Ishikawa (cell line): ENCODE measurements around the gene GLIS2.

Experiments
- CEBPB ChIP-seq: IDR thresholded peaks from 2 replicates; pipeline ENCODE4 v1.6.1; 2012
- CREB1 ChIP-seq: IDR thresholded peaks from 2 replicates; pipeline ENCODE4 v1.6.1; 2012; ENCODE audit warnings: low read depth
- EGR1 ChIP-seq: IDR thresholded peaks from 2 replicates; pipeline ENCODE4 v1.6.1; 2012
- EP300 ChIP-seq: IDR thresholded peaks from 2 replicates; pipeline ENCODE4 v1.6.1; 2012; ENCODE audit warnings: borderline replicate concordance
- FOXM1 ChIP-seq: IDR thresholded peaks from 2 replicates; pipeline ENCODE4 v1.6.1; 2012; ENCODE audit warnings: low read depth, borderline replicate concordance
- NFIC ChIP-seq: IDR thresholded peaks from 2 replicates; pipeline ENCODE4 v1.6.1; 2012
- RAD21 ChIP-seq: IDR thresholded peaks from 2 replicates; pipeline ENCODE4 v1.6.1; 2012; ENCODE audit warnings: low read depth
- TAF1 ChIP-seq: IDR thresholded peaks from 2 replicates; pipeline ENCODE4 v1.6.1; 2012; ENCODE audit warnings: low read depth, mild to moderate bottlenecking
- TCF12 ChIP-seq: IDR thresholded peaks from 2 replicates; pipeline ENCODE4 v1.6.1; 2012; ENCODE audit warnings: low read depth
- TEAD4 ChIP-seq: IDR thresholded peaks from 2 replicates; pipeline ENCODE4 v1.6.1; 2012
- YY1 ChIP-seq: IDR thresholded peaks from 2 replicates; pipeline ENCODE4 v1.6.1; 2012; ENCODE audit warnings: low read depth
- ZBTB7A ChIP-seq: IDR thresholded peaks from 2 replicates; pipeline ENCODE4 v1.6.1; 2012; ENCODE audit warnings: low read depth
- TF ChIP-seq, protein P1 (sequence below): IDR thresholded peaks from 2 replicates; pipeline ENCODE4 v1.6.1; 2012
- TF ChIP-seq, protein P2 (sequence below): IDR thresholded peaks from 2 replicates; pipeline ENCODE4 v1.6.1; 2012; ENCODE audit warnings: low read depth, mild to moderate bottlenecking
- TF ChIP-seq, protein P3 (sequence below): IDR thresholded peaks from 2 replicates; pipeline ENCODE4 v1.6.1; 2012

The GLIS2 gene

DNA sequence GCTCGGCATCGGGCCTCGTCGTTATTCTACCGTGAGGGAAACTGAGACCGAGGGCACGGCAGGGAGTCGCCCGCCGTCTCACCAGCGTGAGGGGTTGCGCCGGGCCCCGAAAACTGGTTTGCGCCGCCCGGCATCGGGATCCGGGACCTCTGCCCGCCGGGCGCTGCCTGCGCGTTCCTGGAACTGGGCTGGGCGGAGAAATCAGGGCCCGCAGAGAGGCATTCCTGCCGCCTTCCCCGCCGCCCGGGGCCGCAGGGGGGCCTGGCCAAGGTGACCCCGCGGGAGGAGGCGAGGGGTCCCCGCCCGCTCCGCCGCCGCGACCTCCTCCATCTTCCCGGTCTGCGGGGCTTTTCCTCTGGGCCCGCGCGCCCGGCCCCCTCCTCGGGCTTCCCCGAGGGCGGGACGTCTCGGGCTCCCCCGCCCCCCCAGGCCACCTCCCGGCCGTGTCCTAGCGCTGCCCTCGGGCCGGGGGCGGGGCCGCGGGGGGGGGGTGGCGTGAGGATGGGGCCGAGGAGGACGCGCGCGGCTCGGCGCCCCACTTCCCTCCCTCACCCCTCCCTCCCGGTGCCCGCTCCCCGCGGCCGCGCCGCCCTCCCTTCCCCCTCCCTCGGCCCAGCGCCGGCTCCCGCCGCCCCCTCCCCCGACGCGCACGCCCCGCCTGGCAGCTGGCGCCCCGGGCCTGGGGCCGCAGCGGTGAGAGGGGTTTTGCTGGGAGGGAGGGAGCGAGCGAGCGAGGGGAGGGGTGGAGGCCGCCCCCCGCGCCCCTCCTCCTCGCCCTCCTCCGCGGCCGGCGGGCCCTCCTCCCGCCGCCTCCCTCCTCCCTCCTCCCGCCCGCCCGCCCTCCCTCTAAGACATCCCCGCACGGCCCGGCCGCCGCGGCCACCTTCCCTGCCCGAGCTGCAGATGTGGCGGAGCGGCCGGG, at the start of gene GLIS2:
Gene GLIS2, plus strand, starts transcription at position 882 of the 922 bp plus-strand sequence. CDS start 16,214 bp downstream, outside the sequence.
- TF ChIP-seq NFIC = 0 out of 2 replicates have a peak, but pooled peaks have one; percentile 4
- TF ChIP-seq, protein P1, sequence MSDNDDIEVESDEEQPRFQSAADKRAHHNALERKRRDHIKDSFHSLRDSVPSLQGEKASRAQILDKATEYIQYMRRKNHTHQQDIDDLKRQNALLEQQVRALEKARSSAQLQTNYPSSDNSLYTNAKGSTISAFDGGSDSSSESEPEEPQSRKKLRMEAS = 0 out of 2 replicates have a peak, but pooled peaks have one; percentile 4
- peak; percentile 65; the same call in 1 of the 2 replicates for TF ChIP-seq ZBTB7A
- TF ChIP-seq TCF12 = peak; percentile 26; the same call in 1 of the 2 replicates
- TF ChIP-seq, protein P2, sequence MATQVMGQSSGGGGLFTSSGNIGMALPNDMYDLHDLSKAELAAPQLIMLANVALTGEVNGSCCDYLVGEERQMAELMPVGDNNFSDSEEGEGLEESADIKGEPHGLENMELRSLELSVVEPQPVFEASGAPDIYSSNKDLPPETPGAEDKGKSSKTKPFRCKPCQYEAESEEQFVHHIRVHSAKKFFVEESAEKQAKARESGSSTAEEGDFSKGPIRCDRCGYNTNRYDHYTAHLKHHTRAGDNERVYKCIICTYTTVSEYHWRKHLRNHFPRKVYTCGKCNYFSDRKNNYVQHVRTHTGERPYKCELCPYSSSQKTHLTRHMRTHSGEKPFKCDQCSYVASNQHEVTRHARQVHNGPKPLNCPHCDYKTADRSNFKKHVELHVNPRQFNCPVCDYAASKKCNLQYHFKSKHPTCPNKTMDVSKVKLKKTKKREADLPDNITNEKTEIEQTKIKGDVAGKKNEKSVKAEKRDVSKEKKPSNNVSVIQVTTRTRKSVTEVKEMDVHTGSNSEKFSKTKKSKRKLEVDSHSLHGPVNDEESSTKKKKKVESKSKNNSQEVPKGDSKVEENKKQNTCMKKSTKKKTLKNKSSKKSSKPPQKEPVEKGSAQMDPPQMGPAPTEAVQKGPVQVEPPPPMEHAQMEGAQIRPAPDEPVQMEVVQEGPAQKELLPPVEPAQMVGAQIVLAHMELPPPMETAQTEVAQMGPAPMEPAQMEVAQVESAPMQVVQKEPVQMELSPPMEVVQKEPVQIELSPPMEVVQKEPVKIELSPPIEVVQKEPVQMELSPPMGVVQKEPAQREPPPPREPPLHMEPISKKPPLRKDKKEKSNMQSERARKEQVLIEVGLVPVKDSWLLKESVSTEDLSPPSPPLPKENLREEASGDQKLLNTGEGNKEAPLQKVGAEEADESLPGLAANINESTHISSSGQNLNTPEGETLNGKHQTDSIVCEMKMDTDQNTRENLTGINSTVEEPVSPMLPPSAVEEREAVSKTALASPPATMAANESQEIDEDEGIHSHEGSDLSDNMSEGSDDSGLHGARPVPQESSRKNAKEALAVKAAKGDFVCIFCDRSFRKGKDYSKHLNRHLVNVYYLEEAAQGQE = no peak
- no peak for TF ChIP-seq EP300
- no peak for TF ChIP-seq CREB1

DNA sequence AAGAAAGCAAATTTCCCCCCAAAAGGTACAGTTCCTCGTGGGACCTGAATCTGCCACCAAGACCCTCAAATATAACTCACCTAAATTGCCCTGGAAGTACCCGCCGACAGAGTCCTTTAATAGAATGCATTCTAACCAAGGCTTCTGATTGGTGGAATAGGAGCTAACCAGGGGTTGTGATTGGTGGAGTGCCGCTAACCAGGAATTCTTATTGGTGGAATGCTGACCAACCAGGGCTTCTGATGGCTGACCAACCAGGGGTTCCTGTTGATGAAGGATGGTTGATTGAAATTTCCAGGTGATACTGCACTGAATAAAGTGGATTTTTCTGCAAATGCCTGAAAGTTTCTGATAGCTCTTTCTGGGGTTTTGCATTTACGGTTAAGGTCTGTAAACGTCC, 49.5 kb upstream of the GLIS2 start:
- TF ChIP-seq EGR1 (no peak), CREB1 (no peak), EP300 (no peak)
- TF ChIP-seq, protein P2 = no peak

DNA sequence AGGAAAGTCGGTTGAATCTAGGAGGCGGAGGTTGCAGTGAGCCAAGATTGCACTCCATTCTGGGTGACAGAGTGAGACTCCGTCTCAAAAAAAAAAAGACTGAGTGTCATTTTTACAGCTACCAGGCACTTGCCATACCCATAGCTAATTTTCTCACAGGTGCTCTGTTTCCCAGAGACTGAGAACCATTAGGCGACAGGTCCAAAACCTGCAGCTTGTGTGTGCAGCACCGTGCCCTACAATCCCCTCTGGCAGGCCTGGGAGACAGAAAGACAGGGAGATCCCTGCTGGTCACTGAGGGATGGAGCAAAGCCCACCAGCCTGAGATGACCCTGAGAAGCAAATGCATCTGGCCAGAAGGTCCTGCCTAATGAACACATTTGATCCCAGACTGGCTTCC, 45.8 kb upstream of the GLIS2 start:
- TF ChIP-seq TEAD4 = no peak
- TF ChIP-seq TAF1 = no peak
- no peak for TF ChIP-seq CEBPB
- no peak for TF ChIP-seq TCF12
- TF ChIP-seq, protein P3, sequence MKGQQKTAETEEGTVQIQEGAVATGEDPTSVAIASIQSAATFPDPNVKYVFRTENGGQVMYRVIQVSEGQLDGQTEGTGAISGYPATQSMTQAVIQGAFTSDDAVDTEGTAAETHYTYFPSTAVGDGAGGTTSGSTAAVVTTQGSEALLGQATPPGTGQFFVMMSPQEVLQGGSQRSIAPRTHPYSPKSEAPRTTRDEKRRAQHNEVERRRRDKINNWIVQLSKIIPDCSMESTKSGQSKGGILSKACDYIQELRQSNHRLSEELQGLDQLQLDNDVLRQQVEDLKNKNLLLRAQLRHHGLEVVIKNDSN = no peak
- no peak for TF ChIP-seq RAD21
- TF ChIP-seq NFIC = no peak
- TF ChIP-seq ZBTB7A = no peak
- TF ChIP-seq FOXM1 = no peak
- TF ChIP-seq, protein P2 = no peak
- no peak for TF ChIP-seq CREB1
- no peak for TF ChIP-seq EGR1
- no peak for TF ChIP-seq EP300

DNA sequence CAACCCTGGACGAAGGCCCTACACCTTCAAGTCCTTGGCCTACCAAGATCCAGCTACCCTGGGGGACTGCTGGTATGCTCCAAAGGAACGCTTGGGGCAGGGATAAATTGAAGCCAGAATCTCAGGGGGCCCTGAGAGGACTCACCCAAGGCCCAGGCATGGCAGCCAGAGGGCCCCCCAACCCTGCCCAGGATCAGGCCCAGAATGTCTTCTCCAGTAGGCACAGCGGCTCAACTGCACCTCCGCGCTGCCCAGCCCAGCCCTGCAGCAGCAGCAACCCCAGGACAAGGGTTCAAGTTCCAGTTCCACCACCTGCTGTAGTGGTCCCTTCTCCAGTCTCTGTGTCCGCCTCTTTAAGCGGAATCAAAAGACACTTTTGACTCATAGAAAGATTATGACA, 45.3 kb upstream of the GLIS2 start:
- no peak for TF ChIP-seq EGR1

DNA sequence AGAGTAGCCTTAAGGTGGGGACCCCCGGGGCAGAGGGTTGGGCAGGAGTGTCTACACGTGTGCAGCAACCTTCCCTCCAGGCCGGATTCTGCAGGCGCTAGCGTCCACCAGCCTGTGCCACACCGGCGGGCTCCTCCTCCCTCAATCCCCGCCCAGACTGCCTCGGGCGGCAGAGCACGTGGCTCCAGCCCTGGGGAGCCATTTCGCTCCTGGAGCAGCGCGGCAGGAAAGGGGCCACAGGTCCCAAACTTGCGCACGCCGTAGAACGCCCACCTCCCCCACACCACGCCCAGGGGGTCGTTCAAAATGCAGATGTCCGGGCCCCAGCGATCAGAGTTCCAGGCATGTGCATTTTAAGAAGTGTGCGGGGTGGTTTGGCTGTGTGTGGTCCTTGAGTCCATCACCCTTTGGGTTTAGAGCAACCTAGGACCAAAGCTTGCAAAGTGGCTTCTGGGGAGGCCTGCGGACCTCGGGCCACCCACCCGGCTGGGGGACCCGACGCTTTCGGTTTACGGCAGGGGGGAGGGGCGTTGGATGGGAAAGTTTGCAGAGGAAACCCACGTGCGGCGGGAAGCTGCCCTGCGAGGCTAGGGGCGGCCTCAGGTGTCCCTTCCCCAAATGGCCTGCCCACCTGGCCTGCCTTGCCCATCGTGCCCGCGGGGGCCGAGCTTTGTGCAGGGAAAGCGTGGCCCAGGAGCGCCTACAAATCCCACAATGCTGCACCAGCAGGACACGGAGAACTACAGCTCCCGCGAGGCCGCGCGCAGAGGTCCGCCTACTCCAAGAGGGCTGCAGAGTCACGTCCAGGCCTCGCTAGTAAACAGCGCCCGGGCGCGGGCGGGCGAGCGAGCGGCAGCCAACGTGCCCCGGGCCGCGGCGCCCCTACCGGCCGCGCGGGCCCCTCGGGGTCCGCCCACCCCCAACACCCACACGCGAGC, 44.4 kb upstream of the GLIS2 start:
- peak; percentile 28; the same call in 1 of the 2 replicates for TF ChIP-seq CREB1
- TF ChIP-seq EGR1 = no peak
- TF ChIP-seq TEAD4 = peak; percentile 28; the same call in 1 of the 2 replicates
- TF ChIP-seq FOXM1 = 0 out of 2 replicates have a peak, but pooled peaks have one; percentile 19
- TF ChIP-seq CEBPB = no peak
- TF ChIP-seq ZBTB7A = 0 out of 2 replicates have a peak, but pooled peaks have one; percentile 32
- TF ChIP-seq, protein P3 = peak; percentile 90
- TF ChIP-seq TCF12 = peak; percentile 57
- 0 out of 2 replicates have a peak, but pooled peaks have one; percentile 1 for TF ChIP-seq NFIC
- TF ChIP-seq, protein P1 = peak; percentile 99
- TF ChIP-seq, protein P2 = no peak
- TF ChIP-seq EP300 = peak; percentile 49
- peak; percentile 87 for TF ChIP-seq YY1
- TF ChIP-seq TAF1 = no peak; the same call in none of the 2 replicates
- no peak for TF ChIP-seq RAD21
